Colonic mucosa (tissue), 4 donors: Measurements from ENCODE around the gene AVPR2. TPM values are rescaled to one million over a fixed set of nuclear protein-coding genes. Genes with fewer than 3 reads are reported as not detected.

Source experiments
- DNase-seq: peaks from one replicate; pipeline ENCODE4 v3.0.0-alpha.2; 2020
- H3K27ac ChIP-seq: fragments of 200-600 bp; one replicate; pipeline ENCODE4 v1.8.0; 2021
- H3K27me3 ChIP-seq: fragments of 200-600 bp; one replicate; pipeline ENCODE4 v1.8.0; 2021
- H3K36me3 ChIP-seq: fragments of 200-600 bp; one replicate; pipeline ENCODE4 v1.8.0; 2021
- H3K4me1 ChIP-seq: fragments of 200-600 bp; one replicate; pipeline ENCODE4 v1.8.0; 2021; ENCODE audit warnings: mild to moderate bottlenecking
- H3K4me3 ChIP-seq: fragments of 200-600 bp; one replicate; pipeline ENCODE4 v1.8.0; 2021
- H3K9ac ChIP-seq, 2 donors: one replicate each; pipeline ENCODE4 v1.7.0; 2013; ENCODE audit warnings: control low read depth in 2 of 2, low read depth in 2 of 2, low read length in 2 of 2
- H3K9me3 ChIP-seq: fragments of 200-600 bp; one replicate; pipeline ENCODE4 v1.8.0; 2021
- CTCF ChIP-seq: fragments of 200-600 bp; IDR thresholded peaks from one replicate; pipeline ENCODE4 v1.8.0; 2022; ENCODE audit warnings: antibody characterized with exemption, mild to moderate bottlenecking
- intact Hi-C: fragments of 100-400 bp; cut with DNase I; formaldehyde crosslinking; loops from one replicate; pipeline ENCODE4 v1.14.1; 2022
- total RNA-seq, 2 donors: library from RNA; stranded (reverse); fragmentation: NEBNext Ultra II Directional in 1 of 2; extraction: Animal tissue kit (Norgen Biotek cat#: 25700) in 1 of 2; gene quantifications; one replicate each; pipeline ENCODE4 v1.2.1, GENCODE V29; 2021
- donor health status: healthy.
- donor health status: DM: no; HTN: no; CAD: no.
- donor health status: DM: no; HTN: no; CAD: no.

The AVPR2 gene
- total RNA-seq, 2 donors from 2014 or later = 0.24 TPM; not detected in 1

- H3K9me3 ChIP-seq = no peaks in the 10 kb centered on the region
- no peaks in the 10 kb centered on the region for H3K27me3 ChIP-seq
- no peaks in the 10 kb centered on the region for H3K36me3 ChIP-seq
- intact Hi-C loops = no loop called here
- peak overlapping the region; percentile 42 for H3K4me3 ChIP-seq
- H3K4me1 ChIP-seq = no peaks in the 10 kb centered on the region
- H3K27ac ChIP-seq = peak overlapping the region; percentile 34
- no peak overlapping the region for H3K9ac ChIP-seq
- no peak for DNase-seq
- no peak for TF ChIP-seq CTCF
Measured at GRCh38 chrX:153928846-153929245, 24.4 kb downstream of the AVPR2 start.

- DNase-seq = no peak
- no peak overlapping the region for H3K4me3 ChIP-seq
- H3K27ac ChIP-seq = no peak overlapping the region
- H3K4me1 ChIP-seq = no peaks in the 10 kb centered on the region
- no peak for TF ChIP-seq CTCF
- H3K27me3 ChIP-seq = no peaks in the 10 kb centered on the region
- intact Hi-C loops = no loop called here
- no peaks in the 10 kb centered on the region for H3K9me3 ChIP-seq
- no peaks in the 10 kb centered on the region for H3K36me3 ChIP-seq
- H3K9ac ChIP-seq = no peak overlapping the region
Measured at GRCh38 chrX:153929576-153929975, 25.1 kb downstream of the AVPR2 start.

- no peaks in the 10 kb centered on the region for H3K36me3 ChIP-seq
- DNase-seq = no peak
- no peak for TF ChIP-seq CTCF
- no peak overlapping the region for H3K9ac ChIP-seq
- H3K4me3 ChIP-seq = no peak overlapping the region
- no peaks in the 10 kb centered on the region for H3K4me1 ChIP-seq
- no peaks in the 10 kb centered on the region for H3K9me3 ChIP-seq
- no peak overlapping the region for H3K27ac ChIP-seq
- no peaks in the 10 kb centered on the region for H3K27me3 ChIP-seq
- intact Hi-C loops = no loop called here
Measured at GRCh38 chrX:153930011-153930910, 25.8 kb downstream of the AVPR2 start.

- Histone ChIP-seq H3K27ac (no peak overlapping the region), H3K36me3 (no peaks in the 10 kb centered on the region), H3K9me3 (no peaks in the 10 kb centered on the region), H3K27me3 (no peaks in the 10 kb centered on the region), H3K9ac (no peak overlapping the region), H3K4me3 (no peak overlapping the region), H3K4me1 (no peaks in the 10 kb centered on the region)
- intact Hi-C loops = no loop called here
- no peak for DNase-seq
- no peak for TF ChIP-seq CTCF
Measured at GRCh38 chrX:153931151-153931550, 26.7 kb downstream of the AVPR2 start.

GRCh38 chrX:153931748-153932147 lies 27.3 kb downstream of the AVPR2 start:
- intact Hi-C loops = no loop called here
- no peak for DNase-seq
- TF ChIP-seq CTCF = no peak
- no peaks in the 10 kb centered on the region for H3K4me1 ChIP-seq
- H3K27me3 ChIP-seq = no peaks in the 10 kb centered on the region
- no peak overlapping the region for H3K27ac ChIP-seq
- no peaks in the 10 kb centered on the region for H3K36me3 ChIP-seq
- H3K9me3 ChIP-seq = no peaks in the 10 kb centered on the region
- no peak overlapping the region for H3K4me3 ChIP-seq
- no peak overlapping the region for H3K9ac ChIP-seq
